Glomerular visceral epithelial cell (primary cell): ENCODE results near the gene KCNB1.
A peak's percentile ranks its signal among the peaks of the same experiment; 100 is the strongest.

Source experiments
- DNase-seq: peaks from one replicate; pipeline ENCODE4 v3.0.0-alpha.2; 2016; ENCODE audit errors: extremely low spot score

KCNB1 gene

GRCh38 chr20:49351775-49352174, 130.7 kb downstream of the KCNB1 start:
- DNase-seq, result no peak

- DNase-seq, result no peak
These were observed 132.7 kb downstream of the KCNB1 start for GRCh38 chr20:49349694-49350252.

- DNase-seq, result no peak
These were observed 133.4 kb downstream of the KCNB1 start for GRCh38 chr20:49349078-49349477.

GRCh38 chr20:49348563-49348962, 133.9 kb downstream of the KCNB1 start:
- DNase-seq, result no peak

- no peak for DNase-seq
These were observed 135.3 kb downstream of the KCNB1 start for GRCh38 chr20:49347156-49347555.

GRCh38 chr20:49346682-49347081, 135.8 kb downstream of the KCNB1 start:
- no peak for DNase-seq

- peak; percentile 82 for DNase-seq
These were observed 136.9 kb downstream of the KCNB1 start for GRCh38 chr20:49345524-49345923.

- peak; percentile 94 for DNase-seq
These were observed 137.5 kb downstream of the KCNB1 start for GRCh38 chr20:49344975-49345374.

GRCh38 chr20:49344140-49344539, 138.3 kb downstream of the KCNB1 start:
- DNase-seq, result no peak

GRCh38 chr20:49343246-49343645, 139.2 kb downstream of the KCNB1 start:
- DNase-seq, result peak; percentile 55

GRCh38 chr20:49340161-49340966, 142.1 kb downstream of the KCNB1 start:
- no peak for DNase-seq

- no peak for DNase-seq
These were observed 143.3 kb downstream of the KCNB1 start for GRCh38 chr20:49339123-49339522.

GRCh38 chr20:49338061-49338460, 144.4 kb downstream of the KCNB1 start:
- no peak for DNase-seq

GRCh38 chr20:49337357-49337756, 145.1 kb downstream of the KCNB1 start:
- no peak for DNase-seq

GRCh38 chr20:49336786-49337185, 145.7 kb downstream of the KCNB1 start:
- no peak for DNase-seq

GRCh38 chr20:49335476-49335875, 147.0 kb downstream of the KCNB1 start:
- no peak for DNase-seq

- DNase-seq, result no peak
These were observed 151.5 kb downstream of the KCNB1 start for GRCh38 chr20:49330701-49331615.

- DNase-seq, result no peak
These were observed 153.7 kb downstream of the KCNB1 start for GRCh38 chr20:49328790-49329189.

- no peak for DNase-seq
These were observed 156.4 kb downstream of the KCNB1 start for GRCh38 chr20:49326026-49326425.

- DNase-seq, result no peak
These were observed 158.2 kb downstream of the KCNB1 start for GRCh38 chr20:49324306-49324705.

GRCh38 chr20:49323622-49324238, 158.7 kb downstream of the KCNB1 start:
- DNase-seq, result peak; percentile 58

- peak; percentile 64 for DNase-seq
These were observed 162.0 kb downstream of the KCNB1 start for GRCh38 chr20:49320460-49320859.
